ENCODE measurements around the gene SYN1. TPM values are rescaled to one million over a fixed set of nuclear protein-coding genes. Genes with fewer than 3 reads are reported as not detected.
A peak's percentile ranks its signal among the peaks of the same experiment; 100 is the strongest.

SYN1 gene
- total and polyA plus RNA-seq, 8 donors = 1.0 to 7.2 (median 5.4) TPM

DNA sequence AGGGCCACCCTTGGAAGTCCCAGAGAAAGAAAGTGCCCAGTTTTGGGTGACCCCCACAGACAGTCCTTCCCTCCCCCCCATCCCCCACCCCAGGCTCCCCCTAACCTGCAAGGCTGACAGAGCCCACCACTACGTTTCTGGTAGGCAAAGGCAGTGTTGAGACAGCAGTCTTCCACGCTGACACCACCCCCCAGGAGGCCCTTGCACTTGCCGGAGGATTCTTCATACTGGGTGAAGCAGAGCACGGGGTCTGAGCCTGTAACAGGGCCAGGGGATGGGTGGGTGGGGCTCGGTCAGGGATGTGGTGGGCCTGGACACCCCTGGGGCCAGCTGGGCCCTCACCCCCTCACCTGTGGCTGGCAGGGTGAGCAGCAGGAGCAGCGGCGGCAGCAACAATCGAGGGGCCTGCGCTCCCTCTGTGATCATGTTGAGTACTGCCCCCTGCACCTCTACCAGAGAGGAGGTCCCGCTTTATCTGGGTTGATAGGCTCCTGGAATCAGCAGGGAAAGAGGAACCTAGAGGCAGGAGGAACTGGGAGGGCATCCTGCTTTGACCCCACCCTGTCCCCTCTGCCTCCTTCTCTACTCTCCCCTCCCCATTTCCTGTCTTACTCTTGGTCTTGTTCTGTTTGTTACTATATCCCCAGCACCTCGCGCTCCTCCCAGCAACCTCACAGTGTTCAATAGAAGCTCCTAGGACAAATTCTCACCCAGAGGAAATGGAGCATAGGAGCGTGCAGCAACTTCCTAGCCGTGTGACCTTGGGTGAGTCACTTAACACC is 10.0 kb upstream of the SYN1 start, which contains the start of gene CFP:
CFP (minus strand) TSS at position 512 of the 782 bp plus-strand sequence; CDS start at position 426, 86 bp downstream.
- TF ChIP-seq, protein P1, sequence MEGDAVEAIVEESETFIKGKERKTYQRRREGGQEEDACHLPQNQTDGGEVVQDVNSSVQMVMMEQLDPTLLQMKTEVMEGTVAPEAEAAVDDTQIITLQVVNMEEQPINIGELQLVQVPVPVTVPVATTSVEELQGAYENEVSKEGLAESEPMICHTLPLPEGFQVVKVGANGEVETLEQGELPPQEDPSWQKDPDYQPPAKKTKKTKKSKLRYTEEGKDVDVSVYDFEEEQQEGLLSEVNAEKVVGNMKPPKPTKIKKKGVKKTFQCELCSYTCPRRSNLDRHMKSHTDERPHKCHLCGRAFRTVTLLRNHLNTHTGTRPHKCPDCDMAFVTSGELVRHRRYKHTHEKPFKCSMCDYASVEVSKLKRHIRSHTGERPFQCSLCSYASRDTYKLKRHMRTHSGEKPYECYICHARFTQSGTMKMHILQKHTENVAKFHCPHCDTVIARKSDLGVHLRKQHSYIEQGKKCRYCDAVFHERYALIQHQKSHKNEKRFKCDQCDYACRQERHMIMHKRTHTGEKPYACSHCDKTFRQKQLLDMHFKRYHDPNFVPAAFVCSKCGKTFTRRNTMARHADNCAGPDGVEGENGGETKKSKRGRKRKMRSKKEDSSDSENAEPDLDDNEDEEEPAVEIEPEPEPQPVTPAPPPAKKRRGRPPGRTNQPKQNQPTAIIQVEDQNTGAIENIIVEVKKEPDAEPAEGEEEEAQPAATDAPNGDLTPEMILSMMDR (IDR thresholded peaks at IDR 0.05) = no peak
- peaks cover 0 to 7% of the 10 kb centered on the region in 2 donors for H3K36me3 ChIP-seq
- ATAC-seq (peak; percentile 48), DNase-seq (no peak)
- peak within 1 kb of the TSS in 1 of 2 donors; percentile 82 for H3K27ac ChIP-seq
- intact Hi-C loops (cut with DNase I) = no loop called here
- no peaks in the 10 kb centered on the region for H3K27me3 ChIP-seq
- H3K4me1 ChIP-seq = peaks cover 0 to 27% of the 10 kb centered on the region in 2 donors
- peak within 1 kb of the TSS in 1 of 2 donors; percentile 34 for H3K4me3 ChIP-seq
- H3K9me3 ChIP-seq = no peaks in the 10 kb centered on the region

DNA sequence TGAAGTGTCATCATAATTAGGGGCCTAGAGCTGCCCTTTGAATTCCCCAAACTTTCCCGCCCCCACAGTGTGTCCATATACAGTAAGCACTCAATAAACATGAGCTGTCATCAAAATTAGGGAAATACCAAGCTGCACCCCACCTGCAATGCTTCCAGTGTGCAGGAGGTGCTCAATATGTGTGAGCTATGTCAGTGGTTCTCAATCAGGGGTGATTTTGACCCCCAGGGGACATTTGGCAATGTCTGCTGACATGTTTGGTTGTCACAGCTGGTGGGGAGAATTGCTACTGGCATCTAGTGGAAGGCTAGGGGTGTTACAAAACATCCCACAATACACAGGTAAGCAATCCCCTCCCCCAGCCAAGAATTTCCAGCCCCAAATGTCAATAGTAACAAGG is 9.3 kb upstream of the SYN1 start:
- H3K9me3 ChIP-seq = no peaks in the 10 kb centered on the region
- ATAC-seq (no peak), DNase-seq (no peak)
- peak overlapping the region in 1 of 2 donors; percentile 82 for H3K27ac ChIP-seq
- TF ChIP-seq, protein P1 (IDR thresholded peaks at IDR 0.05) = no peak
- peak overlapping the region in 1 of 2 donors; percentile 34 for H3K4me3 ChIP-seq
- intact Hi-C loops (cut with DNase I) = no loop called here
- peaks cover 0 to 7% of the 10 kb centered on the region in 2 donors for H3K36me3 ChIP-seq
- peaks cover 0 to 1% of the 10 kb centered on the region in 2 donors for H3K27me3 ChIP-seq
- peaks cover 0 to 24% of the 10 kb centered on the region in 2 donors for H3K4me1 ChIP-seq

DNA sequence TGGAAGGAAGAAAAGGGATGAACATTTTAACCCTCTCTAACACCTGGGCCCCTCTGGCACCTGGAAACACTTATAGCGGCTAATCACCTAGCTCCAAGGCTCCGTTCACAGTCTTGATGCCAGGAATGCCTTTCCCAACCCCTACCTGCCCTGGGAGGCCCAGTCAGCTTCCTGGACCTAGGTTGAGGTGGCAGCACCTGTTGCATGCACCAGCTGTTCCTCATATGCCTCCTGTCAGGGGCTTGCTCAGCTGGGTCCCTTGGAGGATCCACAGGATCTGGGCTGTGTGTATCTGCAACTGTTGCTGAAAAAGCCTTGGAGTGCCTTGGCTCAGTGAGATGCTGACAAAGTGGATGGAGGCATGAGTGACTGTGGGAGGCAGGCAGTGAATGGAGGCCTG is 5.7 kb upstream of the SYN1 start:
- Histone ChIP-seq H3K4me1 (peaks cover 0 to 14% of the 10 kb centered on the region in 2 donors), H3K9me3 (no peaks in the 10 kb centered on the region), H3K4me3 (no peak overlapping the region), H3K36me3 (peaks cover 0 to 7% of the 10 kb centered on the region in 2 donors), H3K27ac (no peak overlapping the region), H3K27me3 (peaks cover 0 to 9% of the 10 kb centered on the region in 2 donors)
- ATAC-seq = no peak
- no peak for DNase-seq
- TF ChIP-seq, protein P1 (IDR thresholded peaks at IDR 0.05) = no peak
- intact Hi-C loops (cut with DNase I) = no loop called here

DNA sequence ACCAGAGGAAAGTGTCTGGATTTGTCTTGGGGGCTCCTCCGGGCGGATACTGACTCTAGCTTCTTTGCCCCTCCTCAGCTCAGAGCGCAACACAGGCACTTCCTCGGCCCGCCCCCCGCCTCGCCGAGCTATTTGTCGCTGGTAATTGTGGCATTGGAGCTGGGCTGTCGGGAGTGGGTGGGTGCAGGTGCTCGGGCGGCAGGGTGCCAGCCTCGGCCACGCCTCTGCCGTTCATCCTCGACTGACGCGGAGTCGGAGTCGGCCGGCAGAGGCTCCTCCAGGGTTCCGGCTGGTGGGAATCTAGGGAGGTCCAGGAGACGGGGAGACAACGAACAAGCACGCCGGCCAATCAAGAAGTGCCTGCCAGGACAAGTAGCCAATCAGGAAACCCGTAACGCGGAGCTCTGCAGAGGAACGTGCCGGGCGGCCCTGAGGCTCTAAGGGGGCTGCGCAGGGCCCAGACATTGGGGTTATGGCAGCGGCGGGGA is 3.9 kb upstream of the SYN1 start:
- intact Hi-C loops (cut with DNase I) = no loop called here
- DNase-seq = peak; percentile 49 to 73 (median 61)
- Histone ChIP-seq H3K4me1 (peaks cover 0 to 8% of the 10 kb centered on the region in 2 donors), H3K27ac (no peak overlapping the region), H3K4me3 (no peak overlapping the region), H3K9me3 (no peaks in the 10 kb centered on the region), H3K36me3 (peaks cover 0 to 7% of the 10 kb centered on the region in 2 donors), H3K27me3 (peaks cover 0 to 19% of the 10 kb centered on the region in 2 donors)
- ATAC-seq = peak; percentile 59
- TF ChIP-seq, protein P1 (IDR thresholded peaks at IDR 0.05) = no peak

- DNase-seq (no peak), ATAC-seq (no peak)
- TF ChIP-seq, protein P1 (IDR thresholded peaks at IDR 0.05) = no peak
- H3K27ac ChIP-seq = no peak overlapping the region
- no peak overlapping the region for H3K4me3 ChIP-seq
- H3K27me3 ChIP-seq = peaks cover 0 to 19% of the 10 kb centered on the region in 2 donors
- intact Hi-C loops (cut with DNase I) = no loop called here
- H3K4me1 ChIP-seq = peaks cover 0 to 6% of the 10 kb centered on the region in 2 donors
- H3K9me3 ChIP-seq = no peaks in the 10 kb centered on the region
- peaks cover 0 to 7% of the 10 kb centered on the region in 2 donors for H3K36me3 ChIP-seq
These were observed 2.2 kb upstream of the SYN1 start for GRCh38 chrX:47621851-47622250.

Measured in left lung (tissue), 10 donors.